COLO668 (cell line): Measurements from ENCODE around the gene SEPHS2.
A peak's percentile ranks its signal among the peaks of the same experiment; 100 is the strongest.
"Not testable (repeated sequence)": the region's sequence is repeated elsewhere in the genome, so short reads cannot be mapped to it uniquely, and the experiment has no call there.

Experiments used
- DNase-seq: peaks from one replicate; lab custom pipeline; 2025; ENCODE audit not compliant: unreplicated experiment; lab: John Stamatoyannopoulos, UW

SEPHS2 gene

GRCh38 chr16:30470170-30470512, 24.5 kb upstream of the SEPHS2 start:
- no peak for DNase-seq

- DNase-seq, result no peak
These were observed 18.4 kb upstream of the SEPHS2 start for GRCh38 chr16:30464078-30464477.

- DNase-seq, result not testable (repeated sequence)
These were observed 15.8 kb upstream of the SEPHS2 start for GRCh38 chr16:30461426-30461825.

GRCh38 chr16:30459456-30459855, 13.8 kb upstream of the SEPHS2 start:
- no peak for DNase-seq

- no peak for DNase-seq
These were observed 13.1 kb upstream of the SEPHS2 start for GRCh38 chr16:30458561-30459394.

GRCh38 chr16:30457743-30458560, 12.3 kb upstream of the SEPHS2 start:
- DNase-seq, result no peak

GRCh38 chr16:30457256-30457655, 11.6 kb upstream of the SEPHS2 start:
- no peak for DNase-seq

GRCh38 chr16:30456302-30456701, 10.6 kb upstream of the SEPHS2 start:
- DNase-seq, result no peak

GRCh38 chr16:30452709-30453580, 7.3 kb upstream of the SEPHS2 start:
- DNase-seq, result not testable (repeated sequence)

GRCh38 chr16:30449116-30449435, 3.4 kb upstream of the SEPHS2 start:
- no peak for DNase-seq

GRCh38 chr16:30447512-30448226, 2.0 kb upstream of the SEPHS2 start:
- no peak for DNase-seq

GRCh38 chr16:30446203-30446595, 525 bp upstream of the SEPHS2 start:
- DNase-seq, result no peak

GRCh38 chr16:30445149-30445407, 596 bp downstream of the SEPHS2 start:
- no peak for DNase-seq

- peak; percentile 21 for DNase-seq
These were observed 1.2 kb downstream of the SEPHS2 start for GRCh38 chr16:30444231-30445148.

GRCh38 chr16:30443631-30444030, 2.0 kb downstream of the SEPHS2 start:
- DNase-seq, result no peak

GRCh38 chr16:30439720-30440348, 5.8 kb downstream of the SEPHS2 start:
- no peak for DNase-seq

GRCh38 chr16:30438835-30439234, 6.8 kb downstream of the SEPHS2 start:
- DNase-seq, result no peak

GRCh38 chr16:30437511-30438046, 8.1 kb downstream of the SEPHS2 start:
- DNase-seq, result peak; percentile 60

GRCh38 chr16:30434852-30435251, 10.8 kb downstream of the SEPHS2 start:
- DNase-seq, result no peak
